Tibial artery (tissue), 4 donors: ENCODE data around the gene TAT.

ENCODE experiments used
- DNase-seq, 2 donors: peaks; one replicate each; pipeline ENCODE4 v3.0.0-alpha.2; 2019
- H3K27ac ChIP-seq, 2 donors: fragments of 200-600 bp; sonication (generic) in 1 of 2; 1 replicate in 1 of 2; 2 replicates in 1 of 2; pipeline ENCODE4 v1.5.1; 2018 to 2019; ENCODE audit warnings: mild to moderate bottlenecking in 1 of 2
- H3K27me3 ChIP-seq, 2 donors: fragments of 200-600 bp; sonication (generic) in 1 of 2; one replicate each; pipeline versions ENCODE4 v1.5.1 to v1.6.0; 2016 to 2019
- H3K36me3 ChIP-seq, 3 donors: fragments of 200-600 bp; sonication (generic) in 2 of 3; one replicate each; pipeline ENCODE4 v1.5.1; 2016 to 2019; ENCODE audit warnings: mild to moderate bottlenecking in 2 of 3
- H3K4me1 ChIP-seq, 4 donors: fragments of 200-600 bp; sonication (generic) in 2 of 4; 1 replicate in 3 of 4; 2 replicates in 1 of 4; pipeline ENCODE4 v1.5.1; 2016 to 2019
- H3K4me3 ChIP-seq, 2 donors: fragments of 200-600 bp; sonication (generic) in 1 of 2; 1 replicate in 1 of 2; 2 replicates in 1 of 2; pipeline ENCODE4 v1.5.1; 2018 to 2019; ENCODE audit warnings: mild to moderate bottlenecking in 2 of 2
- H3K9me3 ChIP-seq, 3 donors: fragments of 200-600 bp; sonication (generic) in 1 of 3; one replicate each; pipeline ENCODE4 v1.5.1; 2016 to 2019
- intact Hi-C: fragments of 100-400 bp; cut with DNase I; formaldehyde crosslinking; loops from one replicate; pipeline ENCODE4 v1.15.0; 2023; ENCODE audit warnings: low total_unique reads
- TF ChIP-seq, protein P1 (sequence below), 2 experiments: fragments of 200-600 bp in 1 of 2; fragments of 450-650 bp in 1 of 2; IDR thresholded peaks; one replicate each; pipeline ENCODE4 v1.5.1; 2017 to 2019; ENCODE audit warnings: antibody characterized with exemption in 2 of 2, mild to moderate bottlenecking in 1 of 2, moderate library complexity in 1 of 2

Gene TAT

DNA sequence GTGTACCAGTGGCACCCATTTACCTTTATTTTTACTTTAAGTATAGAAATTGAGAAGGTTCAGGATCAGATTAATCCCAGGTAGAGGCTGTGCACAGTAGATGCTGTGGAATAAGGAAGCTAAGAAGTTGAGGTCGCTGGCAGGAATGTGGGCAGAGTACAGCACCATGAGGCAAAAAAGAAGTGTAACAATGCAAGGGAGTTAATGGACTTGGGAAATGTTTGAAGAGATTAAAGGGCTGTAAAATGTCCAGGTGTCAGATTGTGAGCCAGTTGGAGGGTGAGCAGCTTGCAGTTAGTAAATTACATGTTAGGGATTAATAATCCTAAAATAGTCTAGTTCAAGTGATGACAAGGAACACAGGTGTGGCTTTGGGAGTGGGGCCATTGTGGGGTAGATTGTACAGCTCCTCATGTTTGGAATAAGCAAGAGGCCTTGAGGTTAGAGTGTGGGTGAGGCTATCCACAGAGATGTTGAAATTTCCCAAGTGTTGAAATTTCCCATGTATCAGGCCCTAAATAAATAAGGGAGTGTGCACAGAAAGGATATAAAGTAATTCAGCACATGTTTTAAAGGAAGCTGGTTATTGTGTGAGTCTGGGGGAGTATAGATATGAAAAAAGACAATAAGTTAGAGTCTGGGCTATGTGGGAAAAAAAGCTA is 21.5 kb downstream of the TAT start:
- TF ChIP-seq, protein P1, sequence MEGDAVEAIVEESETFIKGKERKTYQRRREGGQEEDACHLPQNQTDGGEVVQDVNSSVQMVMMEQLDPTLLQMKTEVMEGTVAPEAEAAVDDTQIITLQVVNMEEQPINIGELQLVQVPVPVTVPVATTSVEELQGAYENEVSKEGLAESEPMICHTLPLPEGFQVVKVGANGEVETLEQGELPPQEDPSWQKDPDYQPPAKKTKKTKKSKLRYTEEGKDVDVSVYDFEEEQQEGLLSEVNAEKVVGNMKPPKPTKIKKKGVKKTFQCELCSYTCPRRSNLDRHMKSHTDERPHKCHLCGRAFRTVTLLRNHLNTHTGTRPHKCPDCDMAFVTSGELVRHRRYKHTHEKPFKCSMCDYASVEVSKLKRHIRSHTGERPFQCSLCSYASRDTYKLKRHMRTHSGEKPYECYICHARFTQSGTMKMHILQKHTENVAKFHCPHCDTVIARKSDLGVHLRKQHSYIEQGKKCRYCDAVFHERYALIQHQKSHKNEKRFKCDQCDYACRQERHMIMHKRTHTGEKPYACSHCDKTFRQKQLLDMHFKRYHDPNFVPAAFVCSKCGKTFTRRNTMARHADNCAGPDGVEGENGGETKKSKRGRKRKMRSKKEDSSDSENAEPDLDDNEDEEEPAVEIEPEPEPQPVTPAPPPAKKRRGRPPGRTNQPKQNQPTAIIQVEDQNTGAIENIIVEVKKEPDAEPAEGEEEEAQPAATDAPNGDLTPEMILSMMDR (IDR thresholded peaks at IDR 0.05) = no peak
- Histone ChIP-seq H3K9me3 (no peaks in the 10 kb centered on the region), H3K27ac (no peak overlapping the region), H3K27me3 (no peaks in the 10 kb centered on the region), H3K4me1 (no peaks in the 10 kb centered on the region), H3K36me3 (no peaks in the 10 kb centered on the region), H3K4me3 (no peak overlapping the region)
- intact Hi-C loops = no loop called here
- no peak for DNase-seq

DNA sequence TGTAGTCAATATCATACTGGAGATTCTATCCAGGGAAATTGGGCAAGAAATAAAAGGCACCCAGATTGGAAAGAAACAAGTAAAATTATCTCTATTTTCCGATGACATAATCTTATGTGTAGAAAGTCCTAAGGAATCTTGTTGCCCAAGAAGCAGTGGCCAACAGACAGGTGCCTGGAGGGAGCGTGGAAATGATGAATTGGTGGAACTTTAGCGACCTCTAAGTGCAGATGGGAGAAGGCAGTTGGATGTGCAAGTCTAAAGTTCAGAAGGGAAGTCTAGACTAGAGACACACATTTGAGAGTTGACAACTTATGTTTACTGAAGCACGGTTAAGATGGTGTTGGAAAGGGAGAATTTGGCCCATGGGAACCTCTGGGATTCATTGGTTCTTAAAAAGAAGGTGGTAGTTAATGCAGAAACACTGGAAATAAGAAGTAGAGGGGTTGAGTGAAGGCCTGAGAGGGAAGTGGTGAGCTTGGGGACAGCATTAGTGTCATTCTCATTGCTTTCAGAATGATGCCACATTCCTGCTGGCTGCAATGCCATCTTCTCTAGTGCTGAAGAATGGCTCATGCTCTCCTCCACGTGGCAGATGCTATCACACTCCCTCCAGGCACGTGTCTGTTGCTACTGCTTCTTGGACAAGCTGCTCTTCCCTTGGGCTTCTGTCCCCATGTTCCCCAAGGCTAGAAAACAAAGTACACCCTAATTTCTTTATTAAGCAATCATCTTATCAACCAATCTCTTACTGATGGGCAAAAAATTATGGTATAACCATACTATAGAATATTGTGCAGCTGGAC is 24.0 kb downstream of the TAT start:
- TF ChIP-seq, protein P1 (IDR thresholded peaks at IDR 0.05) = no peak
- H3K4me1 ChIP-seq = no peaks in the 10 kb centered on the region
- intact Hi-C loops = no loop called here
- no peak for DNase-seq
- no peaks in the 10 kb centered on the region for H3K27me3 ChIP-seq
- no peak overlapping the region for H3K27ac ChIP-seq
- H3K9me3 ChIP-seq = no peaks in the 10 kb centered on the region
- H3K36me3 ChIP-seq = no peaks in the 10 kb centered on the region
- H3K4me3 ChIP-seq = no peak overlapping the region

DNA sequence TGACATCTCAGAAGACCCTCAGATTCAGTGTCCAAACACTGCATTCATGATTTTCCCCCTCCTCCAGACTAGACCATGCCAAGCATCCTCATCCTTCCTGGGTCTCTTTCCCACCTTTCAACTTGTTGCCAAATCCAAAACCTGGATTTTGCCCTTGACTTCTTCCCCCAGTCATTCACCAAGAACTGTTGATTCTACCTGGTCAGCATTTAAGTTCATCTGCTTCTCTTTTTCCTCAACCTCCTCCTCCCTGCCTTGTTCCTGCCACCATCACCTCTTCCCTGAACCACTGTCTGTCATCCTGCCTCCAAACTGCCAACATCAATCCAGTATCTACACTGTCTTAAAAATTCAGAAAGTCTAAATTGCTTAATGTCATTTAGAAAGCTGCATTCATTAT is 29.7 kb downstream of the TAT start:
- TF ChIP-seq, protein P1 (IDR thresholded peaks at IDR 0.05) = no peak
- DNase-seq = no peak
- Histone ChIP-seq H3K27me3 (peaks cover 0 to 3% of the 10 kb centered on the region in 2 donors), H3K9me3 (no peaks in the 10 kb centered on the region), H3K4me3 (no peak overlapping the region), H3K36me3 (no peaks in the 10 kb centered on the region), H3K27ac (no peak overlapping the region), H3K4me1 (no peaks in the 10 kb centered on the region)
- intact Hi-C loops = no loop called here

DNA sequence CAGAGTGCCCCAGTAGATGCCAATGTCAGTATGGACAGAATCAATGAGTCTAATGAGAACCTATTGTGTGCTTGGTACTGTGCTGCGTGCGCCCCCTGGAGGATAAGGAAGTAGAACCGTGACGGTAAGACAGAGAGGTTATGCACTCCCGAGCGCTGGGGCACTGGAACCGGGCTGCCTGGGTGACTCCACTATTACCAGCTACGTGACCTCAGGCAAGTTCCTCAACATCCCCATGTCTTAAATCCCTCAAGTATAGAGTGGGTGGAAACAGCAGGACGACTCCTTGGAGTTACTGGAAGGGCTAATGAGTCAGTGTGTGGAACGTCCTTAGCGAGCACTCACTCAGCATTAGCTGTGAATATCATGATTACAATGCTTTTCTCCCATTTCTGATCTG is 34.5 kb downstream of the TAT start:
- intact Hi-C loops = no loop called here
- TF ChIP-seq, protein P1 (IDR thresholded peaks at IDR 0.05) = no peak
- no peaks in the 10 kb centered on the region for H3K36me3 ChIP-seq
- DNase-seq = peak in 1 of 2 donors; percentile 46
- H3K27me3 ChIP-seq = peaks cover 0 to 5% of the 10 kb centered on the region in 2 donors
- H3K9me3 ChIP-seq = no peaks in the 10 kb centered on the region
- H3K4me1 ChIP-seq = no peaks in the 10 kb centered on the region
- no peak overlapping the region for H3K27ac ChIP-seq
- H3K4me3 ChIP-seq = no peak overlapping the region

DNA sequence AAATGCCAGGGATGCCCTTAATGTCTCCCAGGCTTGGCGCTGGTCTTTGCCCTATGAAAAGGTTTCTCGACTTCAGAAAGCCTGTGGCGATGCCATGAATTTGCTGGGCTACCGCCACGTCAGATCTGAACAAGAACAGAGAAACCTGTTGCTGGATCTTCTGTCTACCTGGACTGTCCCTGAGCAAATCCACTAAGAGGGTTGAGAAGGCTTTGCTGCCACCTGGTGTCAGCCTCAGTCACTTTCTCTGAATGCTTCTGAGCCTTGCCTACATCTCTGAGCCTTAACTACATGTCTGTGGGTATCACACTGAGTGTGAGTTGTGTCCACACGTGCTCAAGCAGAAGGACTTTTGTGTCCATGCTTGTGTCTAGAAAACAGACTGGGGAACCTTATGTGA is 39.2 kb downstream of the TAT start:
- H3K4me3 ChIP-seq = no peak overlapping the region
- H3K4me1 ChIP-seq = no peaks in the 10 kb centered on the region
- H3K27me3 ChIP-seq = peaks cover 0 to 9% of the 10 kb centered on the region in 2 donors
- intact Hi-C loops = no loop called here
- no peak overlapping the region for H3K27ac ChIP-seq
- H3K9me3 ChIP-seq = no peaks in the 10 kb centered on the region
- TF ChIP-seq, protein P1 (IDR thresholded peaks at IDR 0.05) = peak in 1 of 2 experiments; percentile 11
- no peak for DNase-seq
- H3K36me3 ChIP-seq = no peaks in the 10 kb centered on the region
